OCI-M2 (cell line): ENCODE measurements around the gene RNF167.

Experiments used
- DNase-seq: peaks from one replicate; lab custom pipeline; 2025; ENCODE audit not compliant: unreplicated experiment; lab: John Stamatoyannopoulos, UW

Gene RNF167

GRCh38 chr17:4939796-4940554, at the start of gene RNF167, which contains the start of gene SLC25A11:
TSS of gene RNF167 (plus strand) at chr17:4940268. CDS start at chr17:4940910, 642 bp downstream.
TSS of gene SLC25A11 (minus strand) at chr17:4940046. CDS start at chr17:4939910, 136 bp downstream.
- DNase-seq, result peak; percentile 71

- no peak for DNase-seq
These were observed 48.4 kb upstream of the RNF167 start for GRCh38 chr17:4891411-4892410.

- DNase-seq, result no peak
These were observed 47.4 kb upstream of the RNF167 start for GRCh38 chr17:4892499-4893221.

GRCh38 chr17:4893272-4893671, 46.8 kb upstream of the RNF167 start:
- no peak for DNase-seq

DNA sequence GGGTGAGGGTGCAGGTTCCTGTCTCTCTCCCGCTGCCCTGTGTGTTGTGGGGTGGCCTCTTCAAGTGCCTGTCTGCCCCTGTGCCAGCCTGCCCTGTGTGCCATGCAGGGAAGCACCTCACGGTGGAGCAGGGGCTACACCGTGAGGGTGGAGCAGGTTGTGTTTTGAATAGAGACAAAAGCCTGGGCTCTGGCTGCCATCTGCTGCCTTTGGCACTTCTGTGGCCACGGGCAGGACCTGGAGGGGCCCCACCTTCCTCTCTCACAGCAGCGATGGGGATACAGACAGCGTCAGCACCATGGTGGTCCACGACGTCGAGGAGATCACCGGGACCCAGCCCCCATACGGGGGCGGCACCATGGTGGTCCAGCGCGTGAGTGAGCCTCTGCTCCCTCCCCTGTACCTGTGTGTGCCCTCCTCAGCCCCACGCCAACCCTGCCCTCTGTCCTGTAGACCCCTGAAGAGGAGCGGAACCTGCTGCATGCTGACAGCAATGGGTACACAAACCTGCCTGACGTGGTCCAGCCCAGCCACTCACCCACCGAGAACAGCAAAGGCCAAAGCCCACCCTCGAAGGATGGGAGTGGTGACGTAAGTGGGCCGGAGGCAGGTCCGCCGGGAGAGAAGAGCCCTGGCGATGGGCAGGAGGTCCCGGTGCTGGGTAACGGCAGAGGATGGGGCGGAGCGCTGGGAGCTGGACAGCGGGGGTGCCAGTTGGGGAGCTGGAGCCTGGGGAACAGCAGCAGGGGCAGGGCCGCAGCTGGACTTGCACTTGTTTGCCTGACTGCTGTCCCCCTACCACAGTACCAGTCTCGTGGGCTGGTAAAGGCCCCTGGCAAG, 46.1 kb upstream of the RNF167 start:
- DNase-seq, result no peak

- DNase-seq, result no peak
These were observed 44.9 kb upstream of the RNF167 start for GRCh38 chr17:4895121-4895520.

DNA sequence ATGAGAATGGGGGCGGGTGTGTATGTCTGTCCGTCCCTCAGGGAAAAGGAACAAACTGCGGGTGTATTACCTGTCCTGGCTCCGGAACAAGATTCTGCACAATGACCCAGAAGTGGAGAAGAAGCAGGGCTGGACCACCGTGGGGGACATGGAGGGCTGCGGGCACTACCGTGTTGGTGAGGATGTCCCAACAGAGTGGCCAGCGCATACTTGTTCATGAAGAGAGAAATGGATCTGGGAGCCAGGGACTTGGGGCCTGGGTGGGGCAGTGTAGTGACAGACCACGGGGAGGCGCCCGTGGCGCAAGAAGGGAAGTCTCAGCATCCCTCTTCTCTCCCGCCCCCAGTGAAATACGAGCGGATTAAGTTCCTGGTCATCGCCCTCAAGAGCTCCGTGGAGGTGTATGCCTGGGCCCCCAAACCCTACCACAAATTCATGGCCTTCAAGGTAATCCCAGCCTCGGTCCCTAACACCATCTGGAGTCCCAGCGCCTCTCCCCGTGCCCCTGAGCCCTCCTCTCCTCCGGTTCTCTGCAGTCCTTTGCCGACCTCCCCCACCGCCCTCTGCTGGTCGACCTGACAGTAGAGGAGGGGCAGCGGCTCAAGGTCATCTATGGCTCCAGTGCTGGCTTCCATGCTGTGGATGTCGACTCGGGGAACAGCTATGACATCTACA, 44.3 kb upstream of the RNF167 start:
- no peak for DNase-seq

DNA sequence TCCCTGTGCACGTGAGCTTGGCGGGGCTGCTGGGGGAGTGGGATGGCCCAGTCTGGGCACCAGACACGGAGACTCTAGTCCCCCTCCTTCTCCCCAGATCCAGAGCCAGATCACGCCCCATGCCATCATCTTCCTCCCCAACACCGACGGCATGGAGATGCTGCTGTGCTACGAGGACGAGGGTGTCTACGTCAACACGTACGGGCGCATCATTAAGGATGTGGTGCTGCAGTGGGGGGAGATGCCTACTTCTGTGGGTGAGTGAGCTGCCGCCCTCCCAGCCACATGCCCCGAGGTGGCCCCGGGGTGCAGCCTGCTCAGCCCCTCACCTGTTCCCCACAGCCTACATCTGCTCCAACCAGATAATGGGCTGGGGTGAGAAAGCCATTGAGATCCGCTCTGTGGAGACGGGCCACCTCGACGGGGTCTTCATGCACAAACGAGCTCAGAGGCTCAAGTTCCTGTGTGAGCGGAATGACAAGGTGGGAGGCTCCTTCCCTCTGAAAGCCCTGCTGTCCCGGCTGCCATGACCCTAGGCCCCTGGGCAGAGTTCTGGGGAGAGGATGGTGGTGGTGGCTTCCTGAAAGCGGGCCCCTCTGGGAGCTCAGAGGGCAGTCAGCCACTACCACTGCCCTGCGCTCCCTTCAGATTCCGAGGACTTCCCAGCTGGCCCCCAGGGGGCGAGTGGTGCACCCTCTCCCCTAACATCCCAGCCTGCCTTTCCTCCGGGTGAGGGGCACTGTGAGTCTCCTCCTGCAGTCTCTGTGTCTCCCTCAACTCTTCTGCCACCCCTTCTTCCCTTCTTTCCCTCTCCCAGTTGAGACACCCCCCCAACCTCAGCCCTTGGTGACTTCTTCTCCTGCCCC, 43.5 kb upstream of the RNF167 start:
- DNase-seq, result no peak

DNA sequence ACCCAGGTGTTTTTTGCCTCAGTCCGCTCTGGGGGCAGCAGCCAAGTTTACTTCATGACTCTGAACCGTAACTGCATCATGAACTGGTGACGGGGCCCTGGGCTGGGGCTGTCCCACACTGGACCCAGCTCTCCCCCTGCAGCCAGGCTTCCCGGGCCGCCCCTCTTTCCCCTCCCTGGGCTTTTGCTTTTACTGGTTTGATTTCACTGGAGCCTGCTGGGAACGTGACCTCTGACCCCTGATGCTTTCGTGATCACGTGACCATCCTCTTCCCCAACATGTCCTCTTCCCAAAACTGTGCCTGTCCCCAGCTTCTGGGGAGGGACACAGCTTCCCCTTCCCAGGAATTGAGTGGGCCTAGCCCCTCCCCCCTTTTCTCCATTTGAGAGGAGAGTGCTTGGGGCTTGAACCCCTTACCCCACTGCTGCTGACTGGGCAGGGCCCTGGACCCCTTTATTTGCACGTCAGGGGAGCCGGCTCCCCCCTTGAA, 42.8 kb upstream of the RNF167 start:
- DNase-seq, result no peak

- DNase-seq, result no peak
These were observed 42.3 kb upstream of the RNF167 start for GRCh38 chr17:4897785-4898184.

GRCh38 chr17:4898351-4898750, 41.7 kb upstream of the RNF167 start:
- DNase-seq, result no peak

- DNase-seq, result no peak
These were observed 41.1 kb upstream of the RNF167 start for GRCh38 chr17:4898927-4899326.

DNA sequence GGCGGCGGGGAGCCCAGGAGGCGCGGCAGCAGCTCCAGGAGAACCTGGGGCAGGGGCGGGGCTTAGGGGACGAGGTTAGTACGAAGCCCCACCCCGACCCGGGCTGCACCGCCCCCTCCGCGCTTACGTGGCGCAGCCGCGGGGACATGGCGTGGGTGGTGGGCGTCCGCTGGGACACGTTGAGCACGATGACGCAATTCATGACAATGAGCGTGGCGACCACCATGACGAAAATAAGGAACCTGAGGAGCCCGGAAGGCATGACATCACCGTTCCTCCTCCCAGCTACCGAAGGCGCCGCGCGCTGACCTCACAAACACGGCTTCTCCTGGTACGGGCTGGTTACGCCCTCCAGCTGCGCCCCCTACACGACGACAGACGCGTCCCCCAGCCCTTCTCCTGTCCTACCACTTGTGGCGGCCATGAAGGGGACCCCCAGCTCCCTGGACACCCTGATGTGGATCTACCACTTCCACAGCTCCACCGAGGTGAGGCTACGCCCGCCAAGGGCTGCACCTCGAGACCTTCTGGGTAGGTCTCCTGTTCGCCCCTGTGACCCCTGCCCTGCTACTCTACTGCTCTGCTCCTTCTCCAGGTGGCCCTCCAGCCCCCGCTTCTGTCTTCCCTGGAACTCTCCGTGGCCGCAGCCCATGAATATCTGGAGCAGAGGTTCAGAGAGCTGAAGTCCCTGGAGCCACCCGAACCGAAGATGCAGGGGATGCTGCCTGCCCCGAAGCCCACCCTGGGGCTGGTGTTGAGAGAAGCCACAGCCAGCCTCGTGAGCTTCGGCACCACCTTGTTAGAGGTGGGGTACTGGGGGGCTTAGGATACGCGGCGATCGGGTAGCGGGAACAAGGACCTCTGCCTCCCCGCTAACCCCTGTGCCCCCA, 40.5 kb upstream of the RNF167 start, which contains the start of gene C17orf107:
Gene C17orf107 (plus strand): TSS at position 196 of the 890 bp plus-strand sequence. CDS start 227 bp downstream, at position 423.
- no peak for DNase-seq

- DNase-seq, result no peak
These were observed 39.6 kb upstream of the RNF167 start for GRCh38 chr17:4900231-4901107.

GRCh38 chr17:4901108-4901647, 38.9 kb upstream of the RNF167 start:
- DNase-seq, result no peak
